ENCODE results near the gene NLRP9.
"Not testable (repeated sequence)": the region's sequence is repeated elsewhere in the genome, so short reads cannot be mapped to it uniquely, and the experiment has no call there.

DNA sequence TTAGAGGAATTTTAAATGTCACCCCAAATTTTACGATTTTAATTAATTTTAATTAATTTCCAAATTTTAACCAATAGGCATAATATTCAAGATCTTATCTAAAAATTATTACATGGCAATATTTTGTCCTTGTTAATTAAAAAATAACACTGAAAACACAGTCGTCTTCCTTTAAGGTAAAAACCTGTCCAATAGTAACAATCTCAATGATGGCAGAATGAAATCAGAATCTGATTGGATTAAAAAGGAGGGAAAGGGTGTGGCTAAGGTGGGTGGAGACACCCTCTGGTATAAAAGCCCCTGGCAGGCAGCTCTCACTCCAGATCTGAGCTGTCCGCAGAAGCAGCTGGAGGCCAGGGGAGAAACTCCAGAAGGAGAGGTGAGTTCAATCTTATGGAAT is 20.6 kb upstream of the NLRP9 start, which contains the start of gene RFPL4A:
- TF ChIP-seq, protein P1, sequence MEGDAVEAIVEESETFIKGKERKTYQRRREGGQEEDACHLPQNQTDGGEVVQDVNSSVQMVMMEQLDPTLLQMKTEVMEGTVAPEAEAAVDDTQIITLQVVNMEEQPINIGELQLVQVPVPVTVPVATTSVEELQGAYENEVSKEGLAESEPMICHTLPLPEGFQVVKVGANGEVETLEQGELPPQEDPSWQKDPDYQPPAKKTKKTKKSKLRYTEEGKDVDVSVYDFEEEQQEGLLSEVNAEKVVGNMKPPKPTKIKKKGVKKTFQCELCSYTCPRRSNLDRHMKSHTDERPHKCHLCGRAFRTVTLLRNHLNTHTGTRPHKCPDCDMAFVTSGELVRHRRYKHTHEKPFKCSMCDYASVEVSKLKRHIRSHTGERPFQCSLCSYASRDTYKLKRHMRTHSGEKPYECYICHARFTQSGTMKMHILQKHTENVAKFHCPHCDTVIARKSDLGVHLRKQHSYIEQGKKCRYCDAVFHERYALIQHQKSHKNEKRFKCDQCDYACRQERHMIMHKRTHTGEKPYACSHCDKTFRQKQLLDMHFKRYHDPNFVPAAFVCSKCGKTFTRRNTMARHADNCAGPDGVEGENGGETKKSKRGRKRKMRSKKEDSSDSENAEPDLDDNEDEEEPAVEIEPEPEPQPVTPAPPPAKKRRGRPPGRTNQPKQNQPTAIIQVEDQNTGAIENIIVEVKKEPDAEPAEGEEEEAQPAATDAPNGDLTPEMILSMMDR (IDR thresholded peaks at IDR 0.05; ENCODE audit: insufficient read depth, low read length) = not testable (repeated sequence)
- not testable (repeated sequence) for TF ChIP-seq SPI1 (IDR thresholded peaks at IDR 0.05; ENCODE audit: borderline replicate concordance, low read depth); GABPA (IDR thresholded peaks at IDR 0.05; ENCODE audit: low read depth); POLR2AphosphoS5 (IDR thresholded peaks at IDR 0.05; ENCODE audit: low read depth)
- TF ChIP-seq, protein P2, sequence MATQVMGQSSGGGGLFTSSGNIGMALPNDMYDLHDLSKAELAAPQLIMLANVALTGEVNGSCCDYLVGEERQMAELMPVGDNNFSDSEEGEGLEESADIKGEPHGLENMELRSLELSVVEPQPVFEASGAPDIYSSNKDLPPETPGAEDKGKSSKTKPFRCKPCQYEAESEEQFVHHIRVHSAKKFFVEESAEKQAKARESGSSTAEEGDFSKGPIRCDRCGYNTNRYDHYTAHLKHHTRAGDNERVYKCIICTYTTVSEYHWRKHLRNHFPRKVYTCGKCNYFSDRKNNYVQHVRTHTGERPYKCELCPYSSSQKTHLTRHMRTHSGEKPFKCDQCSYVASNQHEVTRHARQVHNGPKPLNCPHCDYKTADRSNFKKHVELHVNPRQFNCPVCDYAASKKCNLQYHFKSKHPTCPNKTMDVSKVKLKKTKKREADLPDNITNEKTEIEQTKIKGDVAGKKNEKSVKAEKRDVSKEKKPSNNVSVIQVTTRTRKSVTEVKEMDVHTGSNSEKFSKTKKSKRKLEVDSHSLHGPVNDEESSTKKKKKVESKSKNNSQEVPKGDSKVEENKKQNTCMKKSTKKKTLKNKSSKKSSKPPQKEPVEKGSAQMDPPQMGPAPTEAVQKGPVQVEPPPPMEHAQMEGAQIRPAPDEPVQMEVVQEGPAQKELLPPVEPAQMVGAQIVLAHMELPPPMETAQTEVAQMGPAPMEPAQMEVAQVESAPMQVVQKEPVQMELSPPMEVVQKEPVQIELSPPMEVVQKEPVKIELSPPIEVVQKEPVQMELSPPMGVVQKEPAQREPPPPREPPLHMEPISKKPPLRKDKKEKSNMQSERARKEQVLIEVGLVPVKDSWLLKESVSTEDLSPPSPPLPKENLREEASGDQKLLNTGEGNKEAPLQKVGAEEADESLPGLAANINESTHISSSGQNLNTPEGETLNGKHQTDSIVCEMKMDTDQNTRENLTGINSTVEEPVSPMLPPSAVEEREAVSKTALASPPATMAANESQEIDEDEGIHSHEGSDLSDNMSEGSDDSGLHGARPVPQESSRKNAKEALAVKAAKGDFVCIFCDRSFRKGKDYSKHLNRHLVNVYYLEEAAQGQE (IDR thresholded peaks at IDR 0.05; ENCODE audit: insufficient replicate concordance, low read depth) = not testable (repeated sequence)

Measured in HL-60 (cell line).